Measurements from ENCODE around the gene FBXO31. TPM values are rescaled to one million over a fixed set of nuclear protein-coding genes. Genes with fewer than 3 reads are reported as not detected.

The FBXO31 gene
- total and polyA plus RNA-seq, 2 donors (not counting 1 experiment from before 2014, with no cell fraction given), result 17.8 to 32.9 TPM

GRCh38 chr16:87297407-87297806 is 86.2 kb downstream of the FBXO31 start:
- Histone ChIP-seq H3K27me3 (replicated peaks in 1 of 4; ENCODE audit: control extremely low read depth in 1 of 4, control insufficient read depth in 3 of 4, insufficient read depth in 4 of 4, low read length in 3 of 4) (no peaks in the 10 kb centered on the region), H4K20me1 (ENCODE audit: control insufficient read depth, insufficient read depth, low read length, poor library complexity, severe bottlenecking) (no peaks in the 10 kb centered on the region), H3K79me2 (ENCODE audit: control insufficient read depth, insufficient read depth, low read length) (no peaks in the 10 kb centered on the region), H3K4me1 (ENCODE audit: control insufficient read depth in 2 of 2, insufficient read depth in 2 of 2, low read length in 2 of 2) (peaks cover 0 to 3% of the 10 kb centered on the region in 2 donors), H3K4me3 (ENCODE audit: control extremely low read depth in 1 of 5, extremely low read depth in 1 of 5, insufficient read depth in 1 of 5, low read depth in 2 of 5, low read length in 4 of 5) (no peak overlapping the region), H3K4me2 (replicated peaks; ENCODE audit: low read depth, low read length, poor library complexity, severe bottlenecking) (no peak overlapping the region), H3K27ac (ENCODE audit: low read length in 2 of 2) (no peak overlapping the region), H2AFZ (ENCODE audit: insufficient read depth, low read depth, low read length, poor library complexity, severe bottlenecking) (no peak overlapping the region), H3K36me3 (replicated peaks in 1 of 2; ENCODE audit: control extremely low read depth in 1 of 2, control insufficient read depth in 1 of 2, extremely low read depth in 1 of 2, insufficient read depth in 2 of 2, low read length in 1 of 2) (no peaks in the 10 kb centered on the region), H3K9ac (ENCODE audit: low read length) (no peak overlapping the region), H3K9me3 (ENCODE audit: control extremely low read depth in 1 of 3, control insufficient read depth in 2 of 3, insufficient read depth in 1 of 3, low read length in 2 of 3) (peaks cover 0 to 1% (median 0%) of the 10 kb centered on the region in 3 donors)
- POLR2A ChIA-PET, result no interaction called here
- TF ChIP-seq CTCF (IDR thresholded peaks at IDR 0.05) (no peak), EZH2 (IDR thresholded peaks at IDR 0.05; ENCODE audit: borderline replicate concordance, insufficient read depth, low read depth, low read length, poor library complexity, severe bottlenecking) (no peak)
- Mint-ChIP-seq H3K4me1 (no peaks in the 10 kb centered on the region), H3K27me3 (no peaks in the 10 kb centered on the region), H3K9me3 (ENCODE audit: insufficient read depth) (no peaks in the 10 kb centered on the region), H3K27ac (no peak overlapping the region), H3K4me3 (no peak overlapping the region)
- CTCF ChIA-PET, result interaction anchor here (1.4 kb wide), 1 partner anchor 733 kb away, joined by 5 read pairs; no protein-coding TSS in a partner anchor
- no peak for DNase-seq
- no peak for ATAC-seq (ENCODE audit: low read depth)
- intact Hi-C loops (cut with micrococcal nuclease), result no loop called here
- WGBS (ENCODE audit: insufficient coverage), result 99% methylated on average over 4 of the region's 5 CpGs

- 92% methylated on average over 14 of the region's 20 CpGs for WGBS (ENCODE audit: insufficient coverage)
- Histone ChIP-seq H3K4me1 (ENCODE audit: control insufficient read depth in 2 of 2, insufficient read depth in 2 of 2, low read length in 2 of 2) (peaks cover 0 to 3% of the 10 kb centered on the region in 2 donors), H2AFZ (ENCODE audit: insufficient read depth, low read depth, low read length, poor library complexity, severe bottlenecking) (no peak overlapping the region), H4K20me1 (ENCODE audit: control insufficient read depth, insufficient read depth, low read length, poor library complexity, severe bottlenecking) (no peaks in the 10 kb centered on the region), H3K4me3 (ENCODE audit: control extremely low read depth in 1 of 5, extremely low read depth in 1 of 5, insufficient read depth in 1 of 5, low read depth in 2 of 5, low read length in 4 of 5) (no peak overlapping the region), H3K27ac (ENCODE audit: low read length in 2 of 2) (no peak overlapping the region), H3K79me2 (ENCODE audit: control insufficient read depth, insufficient read depth, low read length) (no peaks in the 10 kb centered on the region), H3K9ac (ENCODE audit: low read length) (no peak overlapping the region), H3K4me2 (replicated peaks; ENCODE audit: low read depth, low read length, poor library complexity, severe bottlenecking) (no peak overlapping the region), H3K36me3 (replicated peaks in 1 of 2; ENCODE audit: control extremely low read depth in 1 of 2, control insufficient read depth in 1 of 2, extremely low read depth in 1 of 2, insufficient read depth in 2 of 2, low read length in 1 of 2) (no peaks in the 10 kb centered on the region), H3K27me3 (replicated peaks in 1 of 4; ENCODE audit: control extremely low read depth in 1 of 4, control insufficient read depth in 3 of 4, insufficient read depth in 4 of 4, low read length in 3 of 4) (no peaks in the 10 kb centered on the region), H3K9me3 (ENCODE audit: control extremely low read depth in 1 of 3, control insufficient read depth in 2 of 3, insufficient read depth in 1 of 3, low read length in 2 of 3) (peaks cover 0 to 7% (median 4%) of the 10 kb centered on the region in 3 donors)
- TF ChIP-seq EZH2 (IDR thresholded peaks at IDR 0.05; ENCODE audit: borderline replicate concordance, insufficient read depth, low read depth, low read length, poor library complexity, severe bottlenecking), result no peak
- TF ChIP-seq CTCF (IDR thresholded peaks at IDR 0.05), result no peak
- DNase-seq (no peak), ATAC-seq (ENCODE audit: low read depth) (no peak)
- Mint-ChIP-seq H3K4me3 (no peak overlapping the region), H3K27me3 (no peaks in the 10 kb centered on the region), H3K9me3 (ENCODE audit: insufficient read depth) (peaks cover 2% of the 10 kb centered on the region), H3K4me1 (no peaks in the 10 kb centered on the region), H3K27ac (no peak overlapping the region)
- POLR2A ChIA-PET, result no interaction called here
- intact Hi-C loops (cut with micrococcal nuclease), result no loop called here
- CTCF ChIA-PET, result interaction anchor here (0.6 to 1.2 kb wide), 4 partner anchors 8 to 732 kb away, joined by 3 read pairs; no protein-coding TSS in a partner anchor
Observed at GRCh38 chr16:87295661-87296531, 87.7 kb downstream of the FBXO31 start.
